ENCODE data around the gene CYP21A2. TPM values are rescaled to one million over a fixed set of nuclear protein-coding genes. Genes with fewer than 3 reads are reported as not detected.
"Not testable (repeated sequence)": the region's sequence is repeated elsewhere in the genome, so short reads cannot be mapped to it uniquely, and the experiment has no call there.

CYP21A2 gene
- total RNA-seq, 1 donor from 2014 or later = not detected

GRCh38 chr6:32012941-32013617 lies 25.1 kb upstream of the CYP21A2 start:
- not testable (repeated sequence) for H4K20me1 ChIP-seq (ENCODE audit: low read depth); H3F3A ChIP-seq (ENCODE audit: low read depth); H3K4me3 Mint-ChIP-seq; H3K27ac ChIP-seq; H3K79me2 ChIP-seq (ENCODE audit: low read depth); H3K27me3 Mint-ChIP-seq (ENCODE audit: insufficient read depth, low read depth); H3K9me3 ChIP-seq (ENCODE audit: low read depth); H3K9ac ChIP-seq; H3K36me3 Mint-ChIP-seq; H3K36me3 ChIP-seq; H3K4me3 ChIP-seq; H3K27me3 ChIP-seq; H3K4me2 ChIP-seq; H3K4me1 Mint-ChIP-seq; H2AFZ ChIP-seq (replicated peaks); H3K27ac Mint-ChIP-seq; H3K4me1 ChIP-seq; H3K9me3 Mint-ChIP-seq
- peak; percentile 0 for DNase-seq (ENCODE audit: low spot score)

- H3K36me3 Mint-ChIP-seq; DNase-seq (ENCODE audit: low spot score): not testable (repeated sequence)
Measured at GRCh38 chr6:32013738-32014137, 24.5 kb upstream of the CYP21A2 start.

GRCh38 chr6:32014547-32014946 lies 23.7 kb upstream of the CYP21A2 start, which contains the start of gene C4B:
Gene C4B (plus strand): TSS chr6:32014795. CDS start chr6:32014846, 51 bp downstream.
- H3K27me3 ChIP-seq; H3K4me2 ChIP-seq; H3K4me1 Mint-ChIP-seq; H3K27ac ChIP-seq; H4K20me1 ChIP-seq (ENCODE audit: low read depth); H3K79me2 ChIP-seq (ENCODE audit: low read depth); H3K9me3 Mint-ChIP-seq; H3K4me3 ChIP-seq; H3K4me3 Mint-ChIP-seq; H3F3A ChIP-seq (ENCODE audit: low read depth); H3K9me3 ChIP-seq (ENCODE audit: low read depth); H3K36me3 ChIP-seq; DNase-seq (ENCODE audit: low spot score); H3K4me1 ChIP-seq; H3K9ac ChIP-seq; H3K27me3 Mint-ChIP-seq (ENCODE audit: insufficient read depth, low read depth); H3K36me3 Mint-ChIP-seq; H3K27ac Mint-ChIP-seq; H2AFZ ChIP-seq (replicated peaks): not testable (repeated sequence)

More at GRCh38 chr6:32013738-32014137, 24.5 kb upstream of the CYP21A2 start:
- not testable (repeated sequence) for H3K9ac ChIP-seq; H3K4me2 ChIP-seq; H3K9me3 ChIP-seq (ENCODE audit: low read depth); H4K20me1 ChIP-seq (ENCODE audit: low read depth); H3K4me1 Mint-ChIP-seq; H3K9me3 Mint-ChIP-seq; H3K27ac ChIP-seq; H3K27ac Mint-ChIP-seq; H3K4me1 ChIP-seq; H3K27me3 ChIP-seq; H2AFZ ChIP-seq (replicated peaks); H3K27me3 Mint-ChIP-seq (ENCODE audit: insufficient read depth, low read depth); H3K79me2 ChIP-seq (ENCODE audit: low read depth); H3F3A ChIP-seq (ENCODE audit: low read depth); H3K36me3 ChIP-seq; H3K4me3 ChIP-seq; H3K4me3 Mint-ChIP-seq

- not testable (repeated sequence) for H3K4me2 ChIP-seq; H3K4me1 ChIP-seq; H2AFZ ChIP-seq (replicated peaks); H3K36me3 ChIP-seq; H3F3A ChIP-seq (ENCODE audit: low read depth); H3K79me2 ChIP-seq (ENCODE audit: low read depth); H3K9me3 ChIP-seq (ENCODE audit: low read depth); H3K4me3 ChIP-seq; H3K4me3 Mint-ChIP-seq; H3K27me3 ChIP-seq; H3K27me3 Mint-ChIP-seq (ENCODE audit: insufficient read depth, low read depth); H3K36me3 Mint-ChIP-seq; H3K9me3 Mint-ChIP-seq; H3K4me1 Mint-ChIP-seq; H3K9ac ChIP-seq; H3K27ac ChIP-seq; H3K27ac Mint-ChIP-seq; DNase-seq (ENCODE audit: low spot score); H4K20me1 ChIP-seq (ENCODE audit: low read depth)
Measured at GRCh38 chr6:32022100-32022499, 16.1 kb upstream of the CYP21A2 start.

GRCh38 chr6:32028631-32029030 lies 9.6 kb upstream of the CYP21A2 start:
- not testable (repeated sequence) for H2AFZ ChIP-seq (replicated peaks); H3K79me2 ChIP-seq (ENCODE audit: low read depth); H3K4me3 Mint-ChIP-seq; H4K20me1 ChIP-seq (ENCODE audit: low read depth); DNase-seq (ENCODE audit: low spot score); H3K9me3 Mint-ChIP-seq; H3K27ac ChIP-seq; H3K27ac Mint-ChIP-seq; H3K9ac ChIP-seq; H3K4me2 ChIP-seq; H3K36me3 Mint-ChIP-seq; H3K4me1 Mint-ChIP-seq; H3F3A ChIP-seq (ENCODE audit: low read depth); H3K27me3 ChIP-seq; H3K27me3 Mint-ChIP-seq (ENCODE audit: insufficient read depth, low read depth); H3K4me3 ChIP-seq; H3K36me3 ChIP-seq; H3K9me3 ChIP-seq (ENCODE audit: low read depth); H3K4me1 ChIP-seq

- H3K27ac Mint-ChIP-seq; H3K4me3 ChIP-seq; H3K79me2 ChIP-seq (ENCODE audit: low read depth); H3K27me3 ChIP-seq; H2AFZ ChIP-seq (replicated peaks); H3K4me1 ChIP-seq; H3F3A ChIP-seq (ENCODE audit: low read depth); H3K4me2 ChIP-seq; H3K27ac ChIP-seq; H4K20me1 ChIP-seq (ENCODE audit: low read depth); H3K9me3 Mint-ChIP-seq; DNase-seq (ENCODE audit: low spot score); H3K4me1 Mint-ChIP-seq; H3K27me3 Mint-ChIP-seq (ENCODE audit: insufficient read depth, low read depth); H3K9me3 ChIP-seq (ENCODE audit: low read depth); H3K36me3 ChIP-seq; H3K36me3 Mint-ChIP-seq; H3K4me3 Mint-ChIP-seq; H3K9ac ChIP-seq: not testable (repeated sequence)
Measured at GRCh38 chr6:32029553-32029952, 8.7 kb upstream of the CYP21A2 start.

- not testable (repeated sequence) for H3K79me2 ChIP-seq (ENCODE audit: low read depth); H3K27me3 Mint-ChIP-seq (ENCODE audit: insufficient read depth, low read depth); DNase-seq (ENCODE audit: low spot score); H3K4me1 Mint-ChIP-seq; H3K4me3 ChIP-seq; H3K27ac Mint-ChIP-seq; H3K9me3 ChIP-seq (ENCODE audit: low read depth); H3K9me3 Mint-ChIP-seq; H3K36me3 Mint-ChIP-seq; H4K20me1 ChIP-seq (ENCODE audit: low read depth); H2AFZ ChIP-seq (replicated peaks); H3K4me3 Mint-ChIP-seq; H3K36me3 ChIP-seq; H3K9ac ChIP-seq; H3K4me2 ChIP-seq; H3K4me1 ChIP-seq; H3F3A ChIP-seq (ENCODE audit: low read depth); H3K27ac ChIP-seq; H3K27me3 ChIP-seq
Measured at GRCh38 chr6:32035283-32036013, 2.8 kb upstream of the CYP21A2 start.

DNA sequence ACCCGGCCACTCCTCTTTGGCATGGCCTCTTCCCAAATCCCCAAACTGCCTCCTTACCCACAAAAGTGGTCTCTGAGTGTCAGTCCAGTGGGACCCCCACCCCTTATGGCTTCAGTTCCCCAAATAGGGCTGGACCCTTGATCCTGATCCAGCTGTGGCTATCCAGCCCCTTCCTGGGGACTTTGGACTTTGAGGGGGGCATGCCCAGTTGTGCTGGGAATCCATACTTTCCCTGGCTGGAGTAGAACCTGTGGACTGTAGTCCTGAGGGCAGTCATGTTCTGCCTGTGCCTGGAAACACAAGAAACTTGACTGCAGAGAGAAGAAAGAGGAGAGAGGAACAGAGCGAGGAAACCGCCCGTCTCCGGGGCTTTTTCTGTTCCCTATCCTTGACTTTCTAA lies 1.1 kb upstream of the CYP21A2 start:
- not testable (repeated sequence) for H3K4me1 ChIP-seq; H3K4me3 ChIP-seq; H3K27ac Mint-ChIP-seq; H2AFZ ChIP-seq (replicated peaks); H3K27ac ChIP-seq; DNase-seq (ENCODE audit: low spot score); H3K4me3 Mint-ChIP-seq; H3K9me3 Mint-ChIP-seq; H4K20me1 ChIP-seq (ENCODE audit: low read depth); H3K27me3 ChIP-seq; H3K9ac ChIP-seq; H3K4me2 ChIP-seq; H3K36me3 Mint-ChIP-seq; H3K27me3 Mint-ChIP-seq (ENCODE audit: insufficient read depth, low read depth); H3K79me2 ChIP-seq (ENCODE audit: low read depth); H3K9me3 ChIP-seq (ENCODE audit: low read depth); H3K4me1 Mint-ChIP-seq; H3K36me3 ChIP-seq; H3F3A ChIP-seq (ENCODE audit: low read depth)

Data from neural progenitor cell (in vitro differentiated cells).